ENCODE results near the gene SNX25. TPM values are rescaled to one million over a fixed set of nuclear protein-coding genes. Genes with fewer than 3 reads are reported as not detected.

SNX25 gene
- total RNA-seq, 1 experiment from 2014 or later = 3.5 TPM

- no peaks in the 10 kb centered on the region for H3K9me3 ChIP-seq (ENCODE audit: low read depth, low read length, poor library complexity, severe bottlenecking)
- peaks cover 30% of the 10 kb centered on the region for H3K36me3 ChIP-seq (ENCODE audit: insufficient read depth, low read length, poor library complexity, severe bottlenecking)
- POLR2A ChIA-PET (ENCODE audit: low non-redundant PET) = no interaction called here
- no peak overlapping the region for H3K27ac ChIP-seq (ENCODE audit: low read depth, low read length, poor library complexity, severe bottlenecking)
- no peaks in the 10 kb centered on the region for H3K27me3 ChIP-seq (replicated peaks; ENCODE audit: insufficient read depth, low read depth, low read length, poor library complexity)
- intact Hi-C loops (cut with micrococcal nuclease; ENCODE audit: unreplicated experiment) = no loop called here
- no peaks in the 10 kb centered on the region for H3K4me1 ChIP-seq (ENCODE audit: insufficient read depth, low read length, poor library complexity, severe bottlenecking)
- no peak overlapping the region for H3K4me3 ChIP-seq (ENCODE audit: low read depth, low read length, poor library complexity, severe bottlenecking)
- BruUV-seq (replicated peaks) = no TSS peak
- DNase-seq (ENCODE audit: low spot score) = no peak
- CTCF ChIA-PET = no interaction called here
- TF ChIP-seq EZH2 (IDR thresholded peaks at IDR 0.05; ENCODE audit: borderline replicate concordance, low read depth, low read length, poor library complexity, severe bottlenecking) = no peak
- no peak for TF ChIP-seq CTCF (conservative IDR thresholded peaks at IDR 0.05; ENCODE audit: low read depth, low read length)
Observed at GRCh38 chr4:185171373-185172071, 37.9 kb upstream of the SNX25 start.

DNA sequence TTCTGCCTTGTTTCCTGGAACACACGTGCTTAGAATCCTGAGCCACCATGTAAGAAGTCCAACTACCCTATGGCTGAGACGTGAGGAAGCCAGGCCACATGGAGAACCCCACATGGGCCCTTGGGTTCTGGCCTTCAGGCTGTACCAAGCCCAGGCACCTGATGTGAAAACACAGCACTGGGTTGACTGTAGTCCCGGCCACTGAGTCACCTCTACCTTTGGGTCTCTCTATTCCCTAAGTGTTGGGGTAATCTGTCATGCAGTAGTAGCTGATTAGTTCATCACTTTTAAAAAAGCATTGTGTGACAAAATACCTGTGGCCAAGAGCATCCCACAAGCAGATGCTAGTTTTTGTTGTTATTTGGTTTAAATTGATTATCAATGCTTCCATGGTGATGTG lies 29.9 kb upstream of the SNX25 start:
- no TSS peak for BruUV-seq (replicated peaks)
- TF ChIP-seq EZH2 (IDR thresholded peaks at IDR 0.05; ENCODE audit: borderline replicate concordance, low read depth, low read length, poor library complexity, severe bottlenecking) (no peak), CTCF (conservative IDR thresholded peaks at IDR 0.05; ENCODE audit: low read depth, low read length) (no peak)
- Histone ChIP-seq H3K36me3 (ENCODE audit: insufficient read depth, low read length, poor library complexity, severe bottlenecking) (peaks cover 12% of the 10 kb centered on the region), H3K27ac (ENCODE audit: low read depth, low read length, poor library complexity, severe bottlenecking) (no peak overlapping the region), H3K27me3 (replicated peaks; ENCODE audit: insufficient read depth, low read depth, low read length, poor library complexity) (no peaks in the 10 kb centered on the region), H3K9me3 (ENCODE audit: low read depth, low read length, poor library complexity, severe bottlenecking) (no peaks in the 10 kb centered on the region), H3K4me1 (ENCODE audit: insufficient read depth, low read length, poor library complexity, severe bottlenecking) (peaks cover 3% of the 10 kb centered on the region), H3K4me3 (ENCODE audit: low read depth, low read length, poor library complexity, severe bottlenecking) (no peak overlapping the region)
- DNase-seq (ENCODE audit: low spot score) = no peak
- intact Hi-C loops (cut with micrococcal nuclease; ENCODE audit: unreplicated experiment) = no loop called here
- POLR2A ChIA-PET (ENCODE audit: low non-redundant PET) = no interaction called here
- CTCF ChIA-PET = no interaction called here

DNA sequence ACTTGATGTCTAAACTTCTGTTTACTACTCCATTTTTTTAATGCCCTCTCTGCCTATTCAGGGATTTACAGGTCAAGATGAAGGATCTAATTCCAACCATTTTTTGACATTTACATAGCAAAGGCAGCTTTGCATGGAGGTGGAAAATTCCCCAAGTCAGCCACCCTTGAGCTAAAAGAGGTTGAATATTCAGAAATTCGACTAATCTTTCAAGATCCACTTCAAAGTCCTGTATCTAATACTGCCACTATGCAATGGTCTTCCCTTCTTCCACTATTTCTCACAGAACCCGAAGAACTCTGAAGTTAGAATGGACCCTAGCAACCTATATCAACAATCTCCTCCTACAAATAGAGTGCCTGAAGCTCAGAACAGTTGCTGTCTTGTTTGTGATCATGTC lies 27.2 kb upstream of the SNX25 start:
- ChIA-PET POLR2A (ENCODE audit: low non-redundant PET) (no interaction called here), CTCF (no interaction called here)

More for the DNA sequence above, 27.2 kb upstream of the SNX25 start:
- H3K27me3 ChIP-seq (replicated peaks; ENCODE audit: insufficient read depth, low read depth, low read length, poor library complexity) = no peaks in the 10 kb centered on the region
- no peak overlapping the region for H3K4me3 ChIP-seq (ENCODE audit: low read depth, low read length, poor library complexity, severe bottlenecking)
- H3K9me3 ChIP-seq (ENCODE audit: low read depth, low read length, poor library complexity, severe bottlenecking) = no peaks in the 10 kb centered on the region
- H3K36me3 ChIP-seq (ENCODE audit: insufficient read depth, low read length, poor library complexity, severe bottlenecking) = no peaks in the 10 kb centered on the region
- BruUV-seq (replicated peaks) = no TSS peak
- no peak overlapping the region for H3K27ac ChIP-seq (ENCODE audit: low read depth, low read length, poor library complexity, severe bottlenecking)
- TF ChIP-seq CTCF (conservative IDR thresholded peaks at IDR 0.05; ENCODE audit: low read depth, low read length) (no peak), EZH2 (IDR thresholded peaks at IDR 0.05; ENCODE audit: borderline replicate concordance, low read depth, low read length, poor library complexity, severe bottlenecking) (no peak)
- peaks cover 17% of the 10 kb centered on the region for H3K4me1 ChIP-seq (ENCODE audit: insufficient read depth, low read length, poor library complexity, severe bottlenecking)
- intact Hi-C loops (cut with micrococcal nuclease; ENCODE audit: unreplicated experiment) = loop anchor here (5.0 kb wide), 1 partner anchor 145 kb away; no protein-coding TSS in a partner anchor
- no peak for DNase-seq (ENCODE audit: low spot score)

All from A673 (cell line).